Neural cell (in vitro differentiated cells): ENCODE measurements around the gene COTL1. TPM values are rescaled to one million over a fixed set of nuclear protein-coding genes. Genes with fewer than 3 reads are reported as not detected.

Source experiments
- H2AFZ ChIP-seq: fragments of 200-600, 300-800 bp; sonication (generic), shearing (Covaris generic); 2 replicates; pipeline ENCODE4 v1.6.0; 2014; ENCODE audit warnings: low read depth, mild to moderate bottlenecking, antibody characterized with exemption, low read length, moderate library complexity
- H3F3A ChIP-seq: fragments of 200-600 bp; shearing (Covaris generic); 2 replicates; pipeline ENCODE4 v1.6.1; 2016; ENCODE audit warnings: mild to moderate bottlenecking, moderate library complexity, mixed read lengths, antibody characterized with exemption, low read length; ENCODE audit not compliant: insufficient read depth, poor library complexity, severe bottlenecking
- H3K27ac ChIP-seq: fragments of 200-600, 300-800 bp; sonication (generic), shearing (Covaris generic); 2 replicates; pipeline ENCODE4 v1.5.1; 2014; ENCODE audit warnings: mild to moderate bottlenecking, low read length, moderate library complexity
- H3K27me3 ChIP-seq: fragments of 300-800, 200-600 bp; sonication (generic), shearing (Covaris generic); 2 replicates; pipeline ENCODE4 v1.6.0; 2014; ENCODE audit warnings: mild to moderate bottlenecking, low read depth, low read length, moderate library complexity; ENCODE audit not compliant: insufficient read depth
- H3K36me3 ChIP-seq: fragments of 300-800, 200-600 bp; sonication (generic), shearing (Covaris generic); 2 replicates; pipeline ENCODE4 v1.5.1; 2014; ENCODE audit warnings: mild to moderate bottlenecking, antibody characterized with exemption, low read length, moderate library complexity; ENCODE audit not compliant: insufficient read depth
- H3K4me2 ChIP-seq: fragments of 300-800, 200-600 bp; sonication (generic), shearing (Covaris generic); 2 replicates; pipeline ENCODE4 v1.6.0; 2014; ENCODE audit warnings: mild to moderate bottlenecking, low read length
- H3K4me3 ChIP-seq: fragments of 300-800, 200-600 bp; sonication (generic), shearing (Covaris generic); 2 replicates; pipeline ENCODE4 v1.5.1; 2014; ENCODE audit warnings: mild to moderate bottlenecking, low read length, moderate library complexity
- H3K79me2 ChIP-seq: fragments of 200-600 bp; shearing (Covaris generic); replicated peaks from 2 replicates; pipeline ENCODE4 v1.6.0; 2014; ENCODE audit warnings: mild to moderate bottlenecking, low read length, moderate library complexity; ENCODE audit not compliant: insufficient read depth
- H3K9ac ChIP-seq: fragments of 300-800, 200-600 bp; sonication (generic), shearing (Covaris generic); 2 replicates; pipeline ENCODE4 v1.6.1; 2016; ENCODE audit warnings: mild to moderate bottlenecking, low read length, mixed read lengths
- H3K9me2 ChIP-seq: fragments of 200-600 bp; shearing (Covaris generic); 2 replicates; pipeline ENCODE4 v1.6.1; 2016; ENCODE audit warnings: mild to moderate bottlenecking, low read length, mixed read lengths; ENCODE audit not compliant: insufficient read depth
- H3K9me3 ChIP-seq: fragments of 200-600, 300-800 bp; sonication (generic), shearing (Covaris generic); 2 replicates; pipeline ENCODE4 v1.6.1; 2016; ENCODE audit warnings: mild to moderate bottlenecking, mixed run types, low read length, moderate library complexity, mixed read lengths
- H4K20me1 ChIP-seq: fragments of 200-600 bp; shearing (Covaris generic); 2 replicates; pipeline ENCODE4 v1.6.1; 2016; ENCODE audit warnings: mild to moderate bottlenecking, mixed run types; ENCODE audit not compliant: insufficient read depth
- CTCF ChIP-seq: fragments of 450-650 bp; IDR thresholded peaks from 2 replicates; pipeline ENCODE4 v1.5.1; 2014; ENCODE audit warnings: antibody characterized with exemption, mild to moderate bottlenecking, moderate library complexity; ENCODE audit not compliant: poor library complexity, severe bottlenecking
- EP300 ChIP-seq: fragments of 450-650 bp; conservative IDR thresholded peaks from 2 replicates; pipeline ENCODE4 v1.6.1; 2014; ENCODE audit warnings: antibody characterized with exemption, mild to moderate bottlenecking, moderate library complexity; ENCODE audit not compliant: poor library complexity, severe bottlenecking
- EZH2 ChIP-seq: fragments of 200-600, 300-800 bp; shearing (Covaris generic), sonication (generic); IDR thresholded peaks from 2 replicates; pipeline ENCODE4 v1.6.1; 2014; ENCODE audit warnings: antibody characterized with exemption, low read length, borderline replicate concordance, mild to moderate bottlenecking; ENCODE audit not compliant: insufficient read depth, poor library complexity, severe bottlenecking
- MXI1 ChIP-seq: fragments of 450-650 bp; conservative IDR thresholded peaks from 2 replicates; pipeline ENCODE4 v1.6.1; 2014; ENCODE audit warnings: antibody characterized with exemption, mild to moderate bottlenecking; ENCODE audit not compliant: poor library complexity, severe bottlenecking
- POLR2AphosphoS5 ChIP-seq: IDR thresholded peaks from 2 replicates; pipeline ENCODE4 v1.6.1; 2012
- RAD21 ChIP-seq: fragments of 450-650 bp; conservative IDR thresholded peaks from 2 replicates; pipeline ENCODE4 v1.6.1; 2014; ENCODE audit warnings: antibody characterized with exemption, mild to moderate bottlenecking, moderate library complexity
- REST ChIP-seq: IDR thresholded peaks from 2 replicates; pipeline ENCODE4 v1.6.1; 2012; ENCODE audit warnings: borderline replicate concordance
- SMC3 ChIP-seq: fragments of 450-650 bp; conservative IDR thresholded peaks from 2 replicates; pipeline ENCODE4 v1.6.1; 2014; ENCODE audit warnings: antibody characterized with exemption, mild to moderate bottlenecking, moderate library complexity; ENCODE audit not compliant: poor library complexity
- TAF1 ChIP-seq: IDR thresholded peaks from 2 replicates; pipeline ENCODE4 v1.6.1; 2012; ENCODE audit warnings: low read depth
- polyA plus RNA-seq: library from polyadenylated mRNA; depleted of rRNA; stranded (reverse); fragments of >200 nt; gene quantifications from 2 replicates; pipeline ENCODE4 v1.2.3, GENCODE V29; 2014

Gene COTL1
- polyA plus RNA-seq, 1 donor from 2014 or later = 86.6 TPM

- H3K4me2 ChIP-seq = no peak overlapping the region
- no peak for TF ChIP-seq EP300
- TF ChIP-seq SMC3 = no peak
- TF ChIP-seq REST = no peak
- no peak for TF ChIP-seq RAD21
- TF ChIP-seq TAF1 = no peak
- no peak for TF ChIP-seq CTCF
- TF ChIP-seq EZH2 = no peak
- TF ChIP-seq MXI1 = no peak
- TF ChIP-seq POLR2AphosphoS5 = no peak
- no peaks in the 10 kb centered on the region for H3K9me3 ChIP-seq
- H3K9ac ChIP-seq = no peak overlapping the region
- H3K79me2 ChIP-seq = no peaks in the 10 kb centered on the region
- no peak overlapping the region for H2AFZ ChIP-seq
- no peaks in the 10 kb centered on the region for H3K36me3 ChIP-seq
- H3K27me3 ChIP-seq = no peaks in the 10 kb centered on the region
- H3K4me3 ChIP-seq = no peak overlapping the region
- H3F3A ChIP-seq = no peaks in the 10 kb centered on the region
- H3K9me2 ChIP-seq = no peaks in the 10 kb centered on the region
- no peaks in the 10 kb centered on the region for H4K20me1 ChIP-seq
- H3K27ac ChIP-seq = no peak overlapping the region
These were observed 93.4 kb downstream of the COTL1 start for GRCh38 chr16:84524346-84524920.

DNA sequence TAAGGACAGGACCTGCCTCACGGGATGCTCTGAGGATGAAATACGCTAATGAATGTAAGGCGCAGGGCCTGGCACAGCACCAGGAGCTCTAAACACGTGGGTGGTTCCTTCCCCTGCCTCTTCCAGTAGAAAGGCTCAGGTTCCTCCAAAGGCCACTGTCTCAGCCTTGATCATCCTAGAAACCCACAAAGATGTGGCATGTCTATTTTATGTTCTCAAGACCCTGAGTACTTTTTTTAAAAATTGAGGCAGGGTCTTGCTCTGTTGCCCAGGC lies 96.4 kb downstream of the COTL1 start:
- no peak overlapping the region for H3K9ac ChIP-seq

More for the DNA sequence above, 96.4 kb downstream of the COTL1 start:
- Histone ChIP-seq H3K27ac (no peak overlapping the region), H3K27me3 (no peaks in the 10 kb centered on the region), H3K79me2 (no peaks in the 10 kb centered on the region), H3K36me3 (no peaks in the 10 kb centered on the region), H4K20me1 (no peaks in the 10 kb centered on the region), H3F3A (no peaks in the 10 kb centered on the region), H3K4me2 (no peak overlapping the region), H3K9me3 (no peaks in the 10 kb centered on the region), H3K9me2 (no peaks in the 10 kb centered on the region), H2AFZ (no peak overlapping the region), H3K4me3 (no peak overlapping the region)
- no peak for TF ChIP-seq REST
- TF ChIP-seq CTCF = no peak
- no peak for TF ChIP-seq EZH2
- TF ChIP-seq MXI1 = no peak
- no peak for TF ChIP-seq TAF1
- no peak for TF ChIP-seq POLR2AphosphoS5
- TF ChIP-seq RAD21 = no peak
